DMS79 treated with DMSO at 0.1 percent for 48 hours (cell line): ENCODE measurements around the gene TLE3.

Source experiments
- DNase-seq: peaks from one replicate; lab custom pipeline; 2025; lab: John Stamatoyannopoulos, UW

Gene TLE3

DNA sequence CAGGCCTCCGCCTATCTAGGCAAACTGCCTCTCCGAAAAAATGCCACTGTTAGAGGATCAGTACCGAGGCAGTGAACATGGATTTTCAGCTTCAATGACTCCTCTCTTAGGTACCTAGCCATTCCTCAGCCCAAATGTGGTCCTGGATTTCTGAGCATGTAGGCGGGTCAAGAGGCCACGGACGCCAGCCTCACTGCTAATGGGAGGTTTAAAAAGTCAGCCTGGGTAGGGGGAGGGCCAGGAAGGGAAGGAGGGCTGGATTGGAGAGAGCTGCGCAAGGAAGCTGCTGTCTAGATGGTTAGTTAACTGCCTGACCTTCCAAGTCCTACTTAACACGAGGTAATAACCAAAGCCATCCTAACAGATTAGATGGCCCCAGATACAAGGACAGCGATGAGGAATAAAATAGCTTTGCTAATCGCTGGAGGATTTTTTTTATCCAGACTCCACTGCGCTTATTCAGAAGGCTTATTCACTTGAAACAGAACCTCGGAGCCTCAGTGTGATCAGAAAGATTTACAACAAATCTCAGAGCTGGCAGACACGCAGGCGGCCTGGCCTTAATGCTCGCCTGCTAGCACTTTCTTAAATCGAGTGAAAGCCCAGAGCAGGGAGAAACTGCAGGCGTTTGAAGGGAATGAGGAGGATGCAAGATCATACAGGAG is 34.3 kb downstream of the TLE3 start:
- no peak for DNase-seq

DNA sequence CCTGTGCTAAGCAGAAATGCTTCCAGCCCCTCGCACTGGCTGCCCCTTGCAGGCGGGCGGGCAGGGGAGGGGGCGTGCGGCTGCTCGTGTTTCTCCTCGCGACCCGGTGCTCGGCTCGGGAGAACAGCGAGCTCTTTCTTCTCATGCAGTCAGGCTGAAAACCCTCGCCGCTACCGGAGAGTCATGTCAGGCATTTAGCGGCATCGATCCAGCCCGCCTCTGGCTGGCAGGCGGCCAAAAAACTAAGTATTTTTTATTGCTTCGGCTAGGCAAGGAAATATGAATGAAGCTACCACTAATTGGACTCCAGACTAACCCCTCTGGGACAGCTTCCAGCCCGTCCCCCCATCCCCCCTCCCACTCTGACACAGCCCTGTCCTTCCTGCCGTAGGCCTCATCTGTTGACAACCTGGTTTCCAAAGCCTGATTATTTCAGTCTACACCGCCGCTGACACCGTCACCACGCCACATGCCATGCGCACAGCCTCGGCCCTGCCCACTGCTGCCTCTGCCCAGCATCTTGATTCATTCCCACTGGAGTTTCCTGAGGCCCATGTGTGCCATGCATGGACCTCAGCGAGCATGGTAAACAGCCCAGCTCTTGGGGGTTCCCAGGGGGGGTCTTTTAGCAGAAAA is 35.3 kb downstream of the TLE3 start:
- DNase-seq = peak; percentile 86

DNA sequence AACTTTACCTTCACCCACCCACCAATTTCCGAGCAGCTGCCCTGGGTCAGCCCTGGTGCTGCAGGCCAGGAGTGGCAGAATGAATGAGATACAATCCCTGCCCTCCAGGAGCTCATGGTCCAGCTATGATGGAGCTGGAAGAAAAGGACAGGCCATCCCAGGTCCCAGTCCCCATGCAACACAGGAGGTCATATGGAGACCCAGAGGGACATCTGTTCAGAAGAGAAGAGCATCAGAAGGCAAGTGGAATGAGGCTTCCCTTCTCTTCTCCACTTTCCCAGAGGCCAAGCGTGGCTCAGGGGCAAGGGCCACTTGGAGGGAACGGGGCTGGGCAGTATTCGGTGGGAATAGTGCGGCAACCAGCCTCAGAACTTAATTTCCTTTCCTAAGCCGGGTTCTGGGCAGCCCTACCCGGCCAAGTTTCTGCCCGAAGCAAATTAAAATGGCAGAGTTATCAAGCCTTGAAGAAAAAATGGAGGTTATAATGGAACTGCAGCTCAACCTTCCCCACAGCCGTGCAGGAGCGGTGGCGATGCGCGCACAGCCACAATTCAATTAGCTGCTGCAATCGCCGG is 35.9 kb downstream of the TLE3 start:
- DNase-seq = no peak

- no peak for DNase-seq
Measured at GRCh38 chr15:70060993-70061305, 36.8 kb downstream of the TLE3 start.

- DNase-seq = no peak
Measured at GRCh38 chr15:70060214-70060992, 37.3 kb downstream of the TLE3 start.

GRCh38 chr15:70059476-70060213 is 38.1 kb downstream of the TLE3 start:
- no peak for DNase-seq

DNA sequence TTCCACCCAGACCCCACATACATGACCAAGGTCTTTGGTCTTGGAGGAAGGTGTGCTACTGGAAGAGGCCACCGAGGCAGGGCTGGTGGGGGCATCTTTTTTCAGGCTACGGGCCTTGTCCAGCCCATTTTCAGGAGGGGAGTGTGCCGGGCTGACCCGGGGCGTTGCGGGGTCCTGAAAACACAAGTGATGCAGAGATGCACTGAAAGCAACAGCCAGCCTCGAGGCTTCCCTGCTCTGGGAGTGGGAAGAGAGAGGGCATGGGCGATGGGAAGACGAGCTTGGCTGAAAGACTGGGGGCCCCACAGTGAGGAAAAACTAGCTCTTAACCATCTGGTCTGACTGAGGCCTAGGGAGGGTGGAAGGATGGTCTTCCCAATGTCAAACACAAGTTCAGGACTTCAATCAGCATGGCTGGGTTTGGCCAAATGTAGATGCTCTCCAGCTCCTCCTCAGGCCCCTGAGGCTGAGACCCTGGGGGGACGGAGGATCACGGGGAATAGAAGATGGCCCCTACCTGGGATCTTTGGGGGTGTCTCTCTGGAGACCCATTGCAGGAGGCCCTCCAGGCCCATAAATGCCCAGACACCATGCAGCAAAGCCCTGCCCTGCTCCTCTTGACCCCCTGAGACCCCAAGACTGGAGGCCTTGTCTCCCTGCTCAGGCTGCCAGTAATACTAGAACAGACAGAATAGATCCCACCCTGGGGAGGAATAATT is 38.9 kb downstream of the TLE3 start:
- DNase-seq = no peak

GRCh38 chr15:70057931-70058641 is 39.6 kb downstream of the TLE3 start:
- no peak for DNase-seq

GRCh38 chr15:70056091-70056680 is 41.5 kb downstream of the TLE3 start:
- no peak for DNase-seq

GRCh38 chr15:70055601-70056051 is 42.1 kb downstream of the TLE3 start:
- DNase-seq = no peak

DNA sequence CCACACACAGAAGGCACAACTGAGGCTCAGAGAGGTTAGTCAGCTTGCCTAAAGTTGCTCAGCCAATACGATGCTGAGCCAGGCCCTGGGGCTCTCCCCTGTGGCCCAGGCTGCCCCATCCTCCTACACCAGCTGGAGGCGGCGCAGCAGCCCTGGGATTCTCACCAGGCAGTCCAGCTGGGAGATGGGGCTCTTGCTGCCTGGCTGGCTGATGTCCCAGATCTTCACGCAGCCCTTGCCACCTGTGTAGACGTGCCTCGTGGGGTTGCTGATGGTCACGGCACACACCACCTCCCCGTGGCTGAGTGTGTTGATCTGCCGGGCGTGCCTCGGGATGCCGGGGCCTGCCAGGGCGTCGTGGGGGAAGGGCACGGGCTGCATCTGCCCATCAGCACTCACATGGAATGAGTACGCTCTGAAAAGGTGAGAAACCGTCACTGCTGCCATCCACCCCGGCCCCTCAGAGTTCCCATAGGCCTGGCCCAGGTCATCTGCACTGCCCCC is 42.8 kb downstream of the TLE3 start:
- DNase-seq = no peak

- no peak for DNase-seq
Measured at GRCh38 chr15:70054366-70054765, 43.4 kb downstream of the TLE3 start.

DNA sequence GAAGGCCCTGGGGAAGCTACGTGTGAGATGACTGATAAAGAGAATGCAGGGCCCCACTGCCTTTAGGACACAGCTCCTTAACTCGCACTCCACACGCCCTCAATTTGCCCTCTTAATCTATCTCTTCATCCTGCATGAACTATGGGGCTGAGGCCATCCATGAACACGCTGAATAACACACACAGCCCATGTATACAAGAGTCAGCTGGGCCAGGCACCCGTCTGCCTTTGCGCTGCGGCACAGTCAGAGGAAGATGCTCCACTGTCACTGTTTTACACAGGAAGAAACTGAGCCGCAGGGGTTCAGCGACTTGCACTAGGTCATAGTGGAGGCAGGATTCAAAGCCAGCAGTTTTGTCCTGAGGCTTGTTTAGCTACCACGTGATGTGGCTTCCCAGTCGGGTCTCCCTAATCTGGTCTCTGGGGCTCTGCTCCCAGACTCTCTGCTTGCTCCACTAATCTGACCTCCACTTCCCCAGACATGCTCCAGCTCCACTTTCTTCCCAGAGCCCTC is 43.9 kb downstream of the TLE3 start:
- no peak for DNase-seq

- DNase-seq = no peak
Measured at GRCh38 chr15:70053001-70053715, 44.6 kb downstream of the TLE3 start.

DNA sequence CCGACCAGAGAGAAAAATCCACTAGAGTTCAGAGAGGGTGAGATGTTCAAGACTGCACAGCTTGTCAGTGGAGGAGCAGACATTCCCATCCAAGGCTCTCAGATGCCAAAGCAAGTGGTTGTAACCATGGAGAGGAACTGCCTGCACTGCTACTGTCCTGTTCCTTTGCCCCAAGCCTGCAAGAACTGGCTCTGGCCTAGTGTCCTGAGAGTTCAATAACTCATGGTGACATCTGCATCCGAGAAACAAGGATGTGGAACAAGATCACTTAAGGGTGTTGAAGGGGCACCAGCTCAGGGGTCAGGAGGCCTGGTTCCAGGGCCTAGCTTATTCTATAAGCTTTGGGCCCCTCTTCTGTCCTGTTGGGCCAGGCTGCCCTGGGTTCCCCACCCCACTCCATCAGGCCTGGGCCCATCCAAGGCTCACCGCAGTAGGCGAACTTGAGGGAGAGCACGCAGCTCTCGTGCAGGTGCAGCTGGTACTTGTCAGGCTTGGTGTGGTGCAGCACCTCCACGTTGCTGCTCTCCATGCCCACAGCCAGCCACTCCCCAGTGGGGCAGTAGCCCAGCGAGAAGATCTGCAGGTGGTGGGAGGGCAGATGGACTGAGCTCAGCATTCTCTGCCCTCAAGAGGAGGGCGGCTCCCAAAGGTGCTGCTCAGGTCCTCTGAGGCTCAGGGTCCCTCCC is 45.6 kb downstream of the TLE3 start:
- DNase-seq = no peak

DNA sequence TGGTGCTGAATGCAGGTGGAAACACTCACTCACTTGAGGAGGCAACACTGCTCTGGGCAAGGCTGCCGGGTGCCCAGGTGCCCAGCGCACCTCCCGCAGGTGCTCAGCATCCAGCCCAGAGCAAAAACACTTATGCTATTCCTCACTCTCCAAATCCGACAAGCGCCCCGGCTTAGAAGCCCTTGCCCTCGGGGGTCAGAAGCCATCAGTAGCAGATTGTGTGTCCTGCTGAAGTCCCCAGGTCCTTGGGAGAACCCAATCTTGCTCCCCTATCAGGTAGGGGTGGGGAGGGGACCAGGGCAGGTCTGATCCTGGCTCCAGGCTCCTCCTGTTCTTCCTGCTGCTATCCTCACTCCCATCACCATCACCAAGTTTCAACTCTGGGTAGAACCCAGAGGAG is 46.7 kb downstream of the TLE3 start:
- no peak for DNase-seq

GRCh38 chr15:70050441-70050840 is 47.3 kb downstream of the TLE3 start:
- DNase-seq = no peak

DNA sequence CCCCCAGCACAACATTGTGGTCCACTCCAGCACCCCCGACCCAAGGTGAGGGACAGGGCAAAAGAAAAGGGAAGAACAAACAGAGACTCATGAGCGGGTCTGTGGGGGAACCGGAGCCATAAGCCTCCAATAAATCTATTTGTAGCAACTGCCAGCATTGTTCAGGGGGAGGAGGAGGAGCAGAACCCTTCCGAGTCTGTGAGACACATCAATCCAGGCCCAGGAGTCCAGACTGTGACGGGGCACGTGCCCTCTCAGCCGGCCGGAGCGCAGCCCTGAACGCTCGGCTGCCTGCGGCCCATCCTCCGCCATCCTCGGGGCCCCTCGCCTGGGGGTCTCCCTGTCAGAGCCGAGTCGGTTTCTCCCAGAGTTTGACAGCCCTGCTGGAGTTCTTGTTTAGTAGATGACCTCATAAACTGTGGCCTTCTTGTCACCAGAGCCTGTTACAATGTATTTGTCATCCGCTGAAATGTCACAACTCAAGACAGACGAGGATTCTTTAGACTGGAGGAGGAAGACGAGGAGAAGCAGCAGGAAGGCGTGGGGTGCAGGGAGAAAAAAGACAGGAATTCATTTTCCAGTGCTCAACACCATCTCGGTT is 47.9 kb downstream of the TLE3 start:
- no peak for DNase-seq
